K562 (cell line): ENCODE measurements around the gene CLHC1. TPM values are rescaled to one million over a fixed set of nuclear protein-coding genes. Genes with fewer than 3 reads are reported as not detected.

ENCODE experiments used
- CEBPG ChIP-seq, 3 experiments: fragments of 200-800 bp in 1 of 3; sonication (Bioruptor generic) in 1 of 3; sonication (generic) in 1 of 3; formaldehyde crosslinking in 1 of 3; IDR thresholded peaks in 2 of 3; conservative IDR thresholded peaks in 1 of 3; 2 replicates each; pipeline versions ENCODE4 v1.6.1 to v1.8.0; 2016 to 2022; ENCODE audit warnings: missing compliant biosample characterization in 2 of 3, missing genetic modification characterization in 2 of 3, mild to moderate bottlenecking in 1 of 3, missing genetic modification reagents in 1 of 3
- PHF21A ChIP-seq: fragments of 450-650 bp; IDR thresholded peaks from 2 replicates; pipeline ENCODE4 v1.6.1; 2017; ENCODE audit warnings: low read depth, borderline replicate concordance
- POLR2G ChIP-seq: fragments of 200-400 bp; formaldehyde crosslinking; IDR thresholded peaks from 2 replicates; pipeline ENCODE4 v1.6.1; 2017; ENCODE audit warnings: low read depth, mild to moderate bottlenecking, antibody characterized with exemption, low read length, moderate library complexity
- SRSF9 ChIP-seq: fragments of 200-400 bp; formaldehyde crosslinking; IDR thresholded peaks from 2 replicates; pipeline ENCODE4 v1.6.1; 2017; ENCODE audit warnings: low read depth, low read length, borderline replicate concordance
- XRCC3 ChIP-seq: fragments of 450-650 bp; IDR thresholded peaks from 2 replicates; pipeline ENCODE4 v1.6.1; 2017; ENCODE audit warnings: mild to moderate bottlenecking, moderate library complexity
- ZFP1 ChIP-seq: fragments of 450-650 bp; formaldehyde crosslinking; IDR thresholded peaks from 2 replicates; pipeline ENCODE4 v1.4.0; 2020; ENCODE audit warnings: mild to moderate bottlenecking, mixed read lengths
- polyA plus RNA-seq, 8 experiments: library from polyadenylated mRNA; depleted of rRNA in 4 of 8; stranded (reverse) in 5 of 8; unstranded in 3 of 8; fragments of >200 nt; fragmentation: Nextera tagmentation in 2 of 8; fragmentation: Illumina TruSeq in 1 of 8; extraction: Ambion mirVana in 2 of 8; extraction: Trizol in 1 of 8; gene quantifications; 2 replicates each; pipeline versions ENCODE4 v1.2.1 to v1.2.3, GENCODE V29; 2011 to 2014; ENCODE audit warnings: inconsistent platforms in 1 of 8, missing spikeins in 1 of 8
- total RNA-seq, 7 experiments: library from RNA; depleted of rRNA in 6 of 7; stranded (reverse); fragments of >200 nt in 6 of 7; fragmentation: Illumina TruSeq in 2 of 7; extraction: Trizol in 2 of 7; gene quantifications; 2 replicates each; pipeline versions ENCODE4 v1.2.1 to v1.2.3, GENCODE V29; 2011 to 2021; ENCODE audit warnings: low replicate concordance in 1 of 7
- TF ChIP-seq, protein P1 (sequence below): fragments of 250-450 bp; sonication (Bioruptor Pico); IDR thresholded peaks from 2 replicates; pipeline ENCODE4 v1.9.0; 2021; ENCODE audit warnings: mild to moderate bottlenecking, inconsistent platforms
- TF ChIP-seq, protein P2 (sequence below), 2 experiments: fragments of 450-650 bp; formaldehyde crosslinking in 1 of 2; IDR thresholded peaks; 2 replicates each; pipeline versions ENCODE4 v1.4.0 to v1.6.1; 2014 to 2020; ENCODE audit warnings: mild to moderate bottlenecking in 2 of 2, borderline replicate concordance in 1 of 2, low read depth in 1 of 2
- TF ChIP-seq, protein P3 (sequence below): fragments of 200-800 bp; sonication (Bioruptor generic); IDR thresholded peaks from 2 replicates; pipeline ENCODE4 v1.6.1; 2017; ENCODE audit warnings: missing genetic modification characterization, missing compliant biosample characterization
- TF ChIP-seq, protein P4 (sequence below), 2 experiments: IDR thresholded peaks; 2 replicates each; pipeline ENCODE4 v1.6.1; 2012; ENCODE audit warnings: improper control_type of control experiment in 2 of 2, low read depth in 2 of 2, low read length in 2 of 2, borderline replicate concordance in 1 of 2

The CLHC1 gene
- total and polyA plus RNA-seq, 9 of the 15 experiments (the other 6 are each of a cell fraction or from before 2014, with no cell fraction given): 3.7 to 14.3 (median 8.6) TPM

DNA sequence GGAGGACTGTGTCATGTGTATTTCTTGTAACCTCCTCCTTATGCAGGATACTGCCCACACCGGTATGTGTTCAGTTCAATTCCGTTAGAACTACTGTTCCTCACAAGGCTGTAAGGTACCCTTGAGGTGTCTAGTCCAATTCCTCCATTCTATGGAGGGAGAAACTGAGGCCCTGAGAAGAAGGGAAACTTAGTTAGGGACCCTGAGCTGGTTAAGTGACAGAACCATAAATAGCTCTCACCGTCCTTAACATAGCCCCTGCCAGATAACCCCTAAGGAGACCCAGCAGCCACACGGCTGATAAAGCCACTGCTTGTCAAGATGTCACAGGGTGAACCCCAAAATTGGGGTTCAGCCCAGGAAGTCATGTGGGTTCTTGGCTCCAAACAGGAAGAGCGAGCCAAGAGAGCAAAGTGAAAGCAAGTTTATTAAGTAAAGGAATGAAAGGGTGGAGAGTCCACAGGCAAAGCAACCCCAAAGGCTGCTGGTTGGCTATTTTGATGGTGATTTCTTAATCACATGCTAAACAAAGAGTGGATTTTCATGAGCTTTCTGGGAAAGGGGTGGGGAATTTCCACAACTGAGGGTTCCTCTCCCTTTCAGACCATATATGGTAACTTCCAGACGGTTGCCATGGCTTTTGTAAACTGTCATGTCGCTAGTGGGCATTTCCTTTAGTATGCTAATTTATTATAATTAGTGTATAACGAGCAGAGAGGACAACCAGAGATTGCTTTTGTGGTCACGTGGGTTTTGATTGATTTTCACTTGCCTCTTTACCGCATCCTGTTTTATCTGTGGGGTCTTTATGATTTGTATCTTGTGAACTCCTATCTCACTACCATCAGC is 98.4 kb downstream of the CLHC1 start (continued):
- TF ChIP-seq, protein P1, sequence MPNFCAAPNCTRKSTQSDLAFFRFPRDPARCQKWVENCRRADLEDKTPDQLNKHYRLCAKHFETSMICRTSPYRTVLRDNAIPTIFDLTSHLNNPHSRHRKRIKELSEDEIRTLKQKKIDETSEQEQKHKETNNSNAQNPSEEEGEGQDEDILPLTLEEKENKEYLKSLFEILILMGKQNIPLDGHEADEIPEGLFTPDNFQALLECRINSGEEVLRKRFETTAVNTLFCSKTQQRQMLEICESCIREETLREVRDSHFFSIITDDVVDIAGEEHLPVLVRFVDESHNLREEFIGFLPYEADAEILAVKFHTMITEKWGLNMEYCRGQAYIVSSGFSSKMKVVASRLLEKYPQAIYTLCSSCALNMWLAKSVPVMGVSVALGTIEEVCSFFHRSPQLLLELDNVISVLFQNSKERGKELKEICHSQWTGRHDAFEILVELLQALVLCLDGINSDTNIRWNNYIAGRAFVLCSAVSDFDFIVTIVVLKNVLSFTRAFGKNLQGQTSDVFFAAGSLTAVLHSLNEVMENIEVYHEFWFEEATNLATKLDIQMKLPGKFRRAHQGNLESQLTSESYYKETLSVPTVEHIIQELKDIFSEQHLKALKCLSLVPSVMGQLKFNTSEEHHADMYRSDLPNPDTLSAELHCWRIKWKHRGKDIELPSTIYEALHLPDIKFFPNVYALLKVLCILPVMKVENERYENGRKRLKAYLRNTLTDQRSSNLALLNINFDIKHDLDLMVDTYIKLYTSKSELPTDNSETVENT (CRISPR knock-in tag): no peak
- TF ChIP-seq POLR2G (no peak), CEBPG (CRISPR knock-in tag; IDR thresholded peaks at IDR 0.05) (no peak), CEBPG (tag; conservative IDR thresholded peaks at IDR 0.05 in 1 of 2, IDR thresholded peaks at IDR 0.05 in 1 of 2) (peak; percentile 47 to 80), XRCC3 (no peak), ZFP1 (CRISPR knock-in tag) (no peak), PHF21A (no peak), SRSF9 (no peak)
- TF ChIP-seq, protein P2, sequence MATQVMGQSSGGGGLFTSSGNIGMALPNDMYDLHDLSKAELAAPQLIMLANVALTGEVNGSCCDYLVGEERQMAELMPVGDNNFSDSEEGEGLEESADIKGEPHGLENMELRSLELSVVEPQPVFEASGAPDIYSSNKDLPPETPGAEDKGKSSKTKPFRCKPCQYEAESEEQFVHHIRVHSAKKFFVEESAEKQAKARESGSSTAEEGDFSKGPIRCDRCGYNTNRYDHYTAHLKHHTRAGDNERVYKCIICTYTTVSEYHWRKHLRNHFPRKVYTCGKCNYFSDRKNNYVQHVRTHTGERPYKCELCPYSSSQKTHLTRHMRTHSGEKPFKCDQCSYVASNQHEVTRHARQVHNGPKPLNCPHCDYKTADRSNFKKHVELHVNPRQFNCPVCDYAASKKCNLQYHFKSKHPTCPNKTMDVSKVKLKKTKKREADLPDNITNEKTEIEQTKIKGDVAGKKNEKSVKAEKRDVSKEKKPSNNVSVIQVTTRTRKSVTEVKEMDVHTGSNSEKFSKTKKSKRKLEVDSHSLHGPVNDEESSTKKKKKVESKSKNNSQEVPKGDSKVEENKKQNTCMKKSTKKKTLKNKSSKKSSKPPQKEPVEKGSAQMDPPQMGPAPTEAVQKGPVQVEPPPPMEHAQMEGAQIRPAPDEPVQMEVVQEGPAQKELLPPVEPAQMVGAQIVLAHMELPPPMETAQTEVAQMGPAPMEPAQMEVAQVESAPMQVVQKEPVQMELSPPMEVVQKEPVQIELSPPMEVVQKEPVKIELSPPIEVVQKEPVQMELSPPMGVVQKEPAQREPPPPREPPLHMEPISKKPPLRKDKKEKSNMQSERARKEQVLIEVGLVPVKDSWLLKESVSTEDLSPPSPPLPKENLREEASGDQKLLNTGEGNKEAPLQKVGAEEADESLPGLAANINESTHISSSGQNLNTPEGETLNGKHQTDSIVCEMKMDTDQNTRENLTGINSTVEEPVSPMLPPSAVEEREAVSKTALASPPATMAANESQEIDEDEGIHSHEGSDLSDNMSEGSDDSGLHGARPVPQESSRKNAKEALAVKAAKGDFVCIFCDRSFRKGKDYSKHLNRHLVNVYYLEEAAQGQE (IDR thresholded peaks at IDR 0.05; ENCODE audit: borderline replicate concordance): peak; percentile 53; the same call in 1 of the 2 replicates
- TF ChIP-seq, protein P2 (CRISPR knock-in tag; IDR thresholded peaks at IDR 0.05; ENCODE audit: low read depth): no peak
- TF ChIP-seq, protein P3, sequence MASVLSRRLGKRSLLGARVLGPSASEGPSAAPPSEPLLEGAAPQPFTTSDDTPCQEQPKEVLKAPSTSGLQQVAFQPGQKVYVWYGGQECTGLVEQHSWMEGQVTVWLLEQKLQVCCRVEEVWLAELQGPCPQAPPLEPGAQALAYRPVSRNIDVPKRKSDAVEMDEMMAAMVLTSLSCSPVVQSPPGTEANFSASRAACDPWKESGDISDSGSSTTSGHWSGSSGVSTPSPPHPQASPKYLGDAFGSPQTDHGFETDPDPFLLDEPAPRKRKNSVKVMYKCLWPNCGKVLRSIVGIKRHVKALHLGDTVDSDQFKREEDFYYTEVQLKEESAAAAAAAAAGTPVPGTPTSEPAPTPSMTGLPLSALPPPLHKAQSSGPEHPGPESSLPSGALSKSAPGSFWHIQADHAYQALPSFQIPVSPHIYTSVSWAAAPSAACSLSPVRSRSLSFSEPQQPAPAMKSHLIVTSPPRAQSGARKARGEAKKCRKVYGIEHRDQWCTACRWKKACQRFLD: peak; percentile 87; the same call in 1 of the 2 replicates
- TF ChIP-seq, protein P4, sequence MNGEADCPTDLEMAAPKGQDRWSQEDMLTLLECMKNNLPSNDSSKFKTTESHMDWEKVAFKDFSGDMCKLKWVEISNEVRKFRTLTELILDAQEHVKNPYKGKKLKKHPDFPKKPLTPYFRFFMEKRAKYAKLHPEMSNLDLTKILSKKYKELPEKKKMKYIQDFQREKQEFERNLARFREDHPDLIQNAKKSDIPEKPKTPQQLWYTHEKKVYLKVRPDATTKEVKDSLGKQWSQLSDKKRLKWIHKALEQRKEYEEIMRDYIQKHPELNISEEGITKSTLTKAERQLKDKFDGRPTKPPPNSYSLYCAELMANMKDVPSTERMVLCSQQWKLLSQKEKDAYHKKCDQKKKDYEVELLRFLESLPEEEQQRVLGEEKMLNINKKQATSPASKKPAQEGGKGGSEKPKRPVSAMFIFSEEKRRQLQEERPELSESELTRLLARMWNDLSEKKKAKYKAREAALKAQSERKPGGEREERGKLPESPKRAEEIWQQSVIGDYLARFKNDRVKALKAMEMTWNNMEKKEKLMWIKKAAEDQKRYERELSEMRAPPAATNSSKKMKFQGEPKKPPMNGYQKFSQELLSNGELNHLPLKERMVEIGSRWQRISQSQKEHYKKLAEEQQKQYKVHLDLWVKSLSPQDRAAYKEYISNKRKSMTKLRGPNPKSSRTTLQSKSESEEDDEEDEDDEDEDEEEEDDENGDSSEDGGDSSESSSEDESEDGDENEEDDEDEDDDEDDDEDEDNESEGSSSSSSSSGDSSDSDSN (IDR thresholded peaks at IDR 0.05; ENCODE audit: borderline replicate concordance in 1 of 2, low read depth in 2 of 2, low read length in 2 of 2): no peak
